DOHH2 (cell line): ENCODE results near the gene IL1RAPL1.

Source experiments
- CTCF ChIP-seq: fragments of 200-600 bp; sonication (generic); IDR thresholded peaks from one replicate; pipeline ENCODE4 v1.5.1; 2014; ENCODE audit warnings: antibody characterized with exemption, mild to moderate bottlenecking, low read depth, low read length; ENCODE audit not compliant: poor library complexity, severe bottlenecking
- EZH2phosphoT487 ChIP-seq: fragments of 200-600 bp; sonication (generic); IDR thresholded peaks from 2 replicates; pipeline ENCODE4 v1.6.1; 2017; ENCODE audit warnings: borderline replicate concordance, mild to moderate bottlenecking, antibody characterized with exemption, low read length, moderate library complexity, mixed read lengths

GRCh38 chrX:28910487-28910886 lies 323.2 kb downstream of the IL1RAPL1 start:
- TF ChIP-seq CTCF (no peak), EZH2phosphoT487 (no peak)
